Stomach (tissue), 4 donors: ENCODE measurements around the gene DMXL1.

Experiments used
- CTCF ChIP-seq, 7 experiments: fragments of 450-650 bp in 4 of 7; fragments of 200-600 bp in 3 of 7; sonication (generic) in 3 of 7; IDR thresholded peaks; one replicate each; pipeline ENCODE4 v1.5.1; 2016 to 2019; ENCODE audit warnings: antibody characterized with exemption in 7 of 7, control low read depth in 2 of 7, mild to moderate bottlenecking in 1 of 7
- EP300 ChIP-seq: sonication (generic); formaldehyde crosslinking; IDR thresholded peaks from one replicate; pipeline ENCODE4 v1.6.1; 2017; ENCODE audit warnings: antibody characterized with exemption
- POLR2A ChIP-seq, 4 donors: fragments of 450-650 bp; IDR thresholded peaks; one replicate each; pipeline ENCODE4 v1.6.1; 2016; ENCODE audit warnings: antibody characterized with exemption in 4 of 4, control low read depth in 2 of 4, mild to moderate bottlenecking in 1 of 4, moderate library complexity in 1 of 4
- POLR2AphosphoS5 ChIP-seq, 3 donors: sonication (generic); formaldehyde crosslinking; IDR thresholded peaks; one replicate each; pipeline ENCODE4 v1.6.1; 2016; ENCODE audit warnings: antibody characterized with exemption in 3 of 3

- TF ChIP-seq CTCF (IDR thresholded peaks at IDR 0.05) (no peak), EP300 (no peak), POLR2AphosphoS5 (IDR thresholded peaks at IDR 0.05) (no peak), POLR2A (IDR thresholded peaks at IDR 0.05) (no peak)
Measured at GRCh38 chr5:119274767-119275130, 203.9 kb downstream of the DMXL1 start.
